ENCODE results near the gene GRAMD1A.

GRCh38 chr19:34994643-34995541, 5.2 kb upstream of the GRAMD1A start:
- TF ChIP-seq CTCF (IDR thresholded peaks at IDR 0.05) (no peak), EZH2 (IDR thresholded peaks at IDR 0.05; ENCODE audit: borderline replicate concordance, insufficient read depth, low read depth, low read length, poor library complexity, severe bottlenecking) (no peak)
